Ramos (cell line): Measurements from ENCODE around the gene RPL13.
"Not testable (repeated sequence)": the region's sequence is repeated elsewhere in the genome, so short reads cannot be mapped to it uniquely, and the experiment has no call there.

Source experiments
- in situ Hi-C: fragments of 300-500 bp; cut with MboI; formaldehyde crosslinking; loops from one replicate; pipeline ENCODE4 v1.14.3; 2022; ENCODE audit warnings: low sequenced_read_pairs; ENCODE audit not compliant: unreplicated experiment

The RPL13 gene

GRCh38 chr16:89575247-89576152 is 15.0 kb downstream of the RPL13 start, which contains the start of gene CPNE7:
Gene CPNE7 (plus strand): TSS chr16:89575758. CDS start chr16:89575898, 140 bp downstream.
- in situ Hi-C loops: no loop called here

- in situ Hi-C loops: no loop called here
Observed at GRCh38 chr16:89576153-89577054, 15.9 kb downstream of the RPL13 start.

- in situ Hi-C loops: no loop called here
Observed at GRCh38 chr16:89577055-89577759, 16.7 kb downstream of the RPL13 start.

- in situ Hi-C loops: no loop called here
Observed at GRCh38 chr16:89579351-89579750, 18.9 kb downstream of the RPL13 start.

- in situ Hi-C loops: no loop called here
Observed at GRCh38 chr16:89581045-89581695, 20.7 kb downstream of the RPL13 start.

GRCh38 chr16:89581861-89582563 is 21.5 kb downstream of the RPL13 start:
- in situ Hi-C loops: no loop called here

- in situ Hi-C loops: no loop called here
Observed at GRCh38 chr16:89582614-89583196, 22.2 kb downstream of the RPL13 start.

GRCh38 chr16:89583197-89583894 is 22.9 kb downstream of the RPL13 start:
- in situ Hi-C loops: no loop called here

GRCh38 chr16:89583895-89584644 is 23.6 kb downstream of the RPL13 start:
- in situ Hi-C loops: no loop called here

GRCh38 chr16:89584768-89585549 is 24.5 kb downstream of the RPL13 start:
- in situ Hi-C loops: no loop called here

- in situ Hi-C loops: no loop called here
Observed at GRCh38 chr16:89586218-89586617, 25.7 kb downstream of the RPL13 start.

GRCh38 chr16:89586853-89587252 is 26.4 kb downstream of the RPL13 start:
- in situ Hi-C loops: no loop called here

GRCh38 chr16:89587676-89588075 is 27.2 kb downstream of the RPL13 start:
- in situ Hi-C loops: not testable (repeated sequence)

- in situ Hi-C loops: no loop called here
Observed at GRCh38 chr16:89588413-89589109, 28.1 kb downstream of the RPL13 start.

- in situ Hi-C loops: no loop called here
Observed at GRCh38 chr16:89589241-89589926, 28.9 kb downstream of the RPL13 start.

GRCh38 chr16:89593841-89594240 is 33.4 kb downstream of the RPL13 start:
- in situ Hi-C loops: no loop called here
